Activated CD4-positive, alpha-beta T cell treated with anti-CD3 and anti-CD28 coated beads for 36 hours (primary cell): ENCODE results near the gene NINJ1. TPM values are rescaled to one million over a fixed set of nuclear protein-coding genes. Genes with fewer than 3 reads are reported as not detected.

Experiments
- ATAC-seq: fragments of 200-7000 bp; cut with Tn5 transposase; one replicate; pipeline ENCODE4 v1.10.0; 2021; ENCODE audit warnings: mild to moderate bottlenecking, moderate library complexity
- CTCF ChIA-PET: fragments of 350-600 bp; sonication (Branson Sonifier 250); formaldehyde crosslinking; loops from one replicate; lab custom pipeline; 2021; ENCODE audit warnings: antibody characterized with exemption; lab: Charles Lee
- POLR2A ChIA-PET: fragments of 350-600 bp; sonication (Branson Sonifier 250); formaldehyde crosslinking; loops from one replicate; lab custom pipeline; 2021; ENCODE audit warnings: antibody characterized with exemption, inconsistent platforms; lab: Charles Lee
- DNase-seq: peaks from one replicate; pipeline ENCODE4 v3.0.0-alpha.2; 2020
- H3K27ac Mint-ChIP-seq: one replicate; pipeline ENCODE4 v1.8.0; 2021; ENCODE audit warnings: mixed read lengths
- H3K27me3 Mint-ChIP-seq: one replicate; pipeline ENCODE4 v1.8.0; 2021; ENCODE audit warnings: mixed read lengths
- H3K36me3 Mint-ChIP-seq: one replicate; pipeline ENCODE4 v1.8.0; 2021; ENCODE audit warnings: low read depth, mixed read lengths
- H3K4me1 Mint-ChIP-seq: one replicate; pipeline ENCODE4 v1.8.0; 2021; ENCODE audit warnings: mixed read lengths
- H3K4me3 Mint-ChIP-seq: one replicate; pipeline ENCODE4 v1.8.0; 2021; ENCODE audit warnings: mild to moderate bottlenecking, moderate library complexity, mixed read lengths
- H3K9me3 Mint-ChIP-seq: one replicate; pipeline ENCODE4 v1.8.0; 2021; ENCODE audit warnings: low read depth, mixed read lengths
- intact Hi-C, 2 experiments: fragments of 100-400 bp; cut with DNase I in 1 of 2; cut with micrococcal nuclease in 1 of 2; formaldehyde crosslinking; loops; one replicate each; pipeline versions ENCODE4 v1.14.2 to v1.15.1; 2022 to 2024; cut with DNase I, micrococcal nuclease
- total RNA-seq, 2 experiments: library from RNA; stranded (reverse); gene quantifications; one replicate each; pipeline ENCODE4 v1.2.3, GENCODE V29; 2021

Gene NINJ1
- total RNA-seq, 2 experiments from 2014 or later = 77.4 to 108 TPM

GRCh38 chr9:93093127-93093876, 40.7 kb downstream of the NINJ1 start:
- H3K9me3 Mint-ChIP-seq = peaks cover 11% of the 10 kb centered on the region
- peaks cover 80% of the 10 kb centered on the region for H3K4me1 Mint-ChIP-seq
- H3K36me3 Mint-ChIP-seq = peaks cover 32% of the 10 kb centered on the region
- ChIA-PET POLR2A (no interaction called here), CTCF (interaction anchor here (0.8 to 0.9 kb wide), 2 partner anchors 32 to 35 kb away, joined by 3 read pairs; no protein-coding TSS in a partner anchor)
- H3K27me3 Mint-ChIP-seq = no peaks in the 10 kb centered on the region
- intact Hi-C loops = loop anchor here (10.0 kb wide), 2 partner anchors 329 to 799 kb away; partner anchors contain the start of genes BICD2 (in 1 of the 2) and IARS1 (in 1 of the 2)
- H3K27ac Mint-ChIP-seq = peak overlapping the region; percentile 98
- ATAC-seq (no peak), DNase-seq (peak; percentile 45)
- peak overlapping the region; percentile 30 for H3K4me3 Mint-ChIP-seq

GRCh38 chr9:93092251-93092991, 41.6 kb downstream of the NINJ1 start:
- Mint-ChIP-seq H3K36me3 (peaks cover 32% of the 10 kb centered on the region), H3K4me3 (peak overlapping the region; percentile 32), H3K4me1 (peaks cover 71% of the 10 kb centered on the region), H3K27ac (peak overlapping the region; percentile 98), H3K9me3 (peaks cover 11% of the 10 kb centered on the region), H3K27me3 (no peaks in the 10 kb centered on the region)
- ChIA-PET POLR2A (interaction anchor here (0.6 to 1.8 kb wide), 5 partner anchors 10 to 86 kb away, joined by 3 to 11 read pairs (median 7); no protein-coding TSS in a partner anchor), CTCF (interaction anchor here (0.6 to 1.8 kb wide), 6 partner anchors 16 to 66 kb away, joined by 3 to 6 read pairs (median 3); no protein-coding TSS in a partner anchor)
- DNase-seq = no peak
- no peak for ATAC-seq
- intact Hi-C loops = loop anchor here (10.0 kb wide), 2 partner anchors 328 to 798 kb away; partner anchors contain the start of genes BICD2 (in 1 of the 2) and IARS1 (in 1 of the 2)

- DNase-seq (peak; percentile 90), ATAC-seq (peak; percentile 42)
- Mint-ChIP-seq H3K4me3 (peak overlapping the region; percentile 32), H3K27me3 (no peaks in the 10 kb centered on the region), H3K27ac (peak overlapping the region; percentile 98), H3K4me1 (peaks cover 70% of the 10 kb centered on the region), H3K9me3 (peaks cover 11% of the 10 kb centered on the region), H3K36me3 (peaks cover 36% of the 10 kb centered on the region)
- ChIA-PET POLR2A (interaction anchor here (0.6 to 1.8 kb wide), 6 partner anchors 9 to 87 kb away, joined by 3 to 11 read pairs (median 5); partner anchors contain the start of gene NINJ1), CTCF (interaction anchor here (0.6 to 1.8 kb wide), 6 partner anchors 17 to 148 kb away, joined by 3 to 6 read pairs (median 3); no protein-coding TSS in a partner anchor)
- intact Hi-C loops = loop anchor here (1.0 to 10.0 kb wide), 5 partner anchors 27 to 797 kb away; partner anchors contain the start of genes BICD2 (in 1 of the 2) and IARS1 (in 1 of the 2)
Measured at GRCh38 chr9:93091453-93092081, 42.5 kb downstream of the NINJ1 start.

- Mint-ChIP-seq H3K4me3 (no peak overlapping the region), H3K27ac (peak overlapping the region; percentile 98), H3K9me3 (peaks cover 11% of the 10 kb centered on the region), H3K27me3 (no peaks in the 10 kb centered on the region), H3K36me3 (peaks cover 38% of the 10 kb centered on the region), H3K4me1 (peaks cover 72% of the 10 kb centered on the region)
- ChIA-PET CTCF (interaction anchor here (0.7 to 1.8 kb wide), 4 partner anchors 17 to 35 kb away, joined by 3 to 6 read pairs (median 4); no protein-coding TSS in a partner anchor), POLR2A (interaction anchor here (1.3 to 1.8 kb wide), 4 partner anchors 8 to 60 kb away, joined by 3 to 11 read pairs (median 8); no protein-coding TSS in a partner anchor)
- DNase-seq = no peak
- intact Hi-C loops = loop anchor here (1.0 to 10.0 kb wide), 5 partner anchors 27 to 796 kb away; partner anchors contain the start of genes BICD2 (in 1 of the 2) and IARS1 (in 1 of the 2)
- no peak for ATAC-seq
Measured at GRCh38 chr9:93091056-93091452, 43.0 kb downstream of the NINJ1 start.

- H3K4me3 Mint-ChIP-seq = no peak overlapping the region
- peak overlapping the region; percentile 72 for H3K27ac Mint-ChIP-seq
- intact Hi-C loops = loop anchor here (2.0 to 10.0 kb wide), 3 partner anchors 123 to 795 kb away; partner anchors contain the start of genes BICD2 (in 1 of the 2) and IARS1 (in 1 of the 2)
- H3K27me3 Mint-ChIP-seq = no peaks in the 10 kb centered on the region
- DNase-seq = no peak
- ChIA-PET POLR2A (no interaction called here), CTCF (interaction anchor here (0.9 kb wide), 1 partner anchor 53 kb away, joined by 3 read pairs; no protein-coding TSS in a partner anchor)
- peaks cover 46% of the 10 kb centered on the region for H3K36me3 Mint-ChIP-seq
- ATAC-seq = no peak
- peaks cover 73% of the 10 kb centered on the region for H3K4me1 Mint-ChIP-seq
- H3K9me3 Mint-ChIP-seq = peaks cover 11% of the 10 kb centered on the region
Measured at GRCh38 chr9:93090091-93090655, 43.9 kb downstream of the NINJ1 start.

- ATAC-seq (no peak), DNase-seq (no peak)
- no peak overlapping the region for H3K4me3 Mint-ChIP-seq
- H3K9me3 Mint-ChIP-seq = peaks cover 11% of the 10 kb centered on the region
- peak overlapping the region; percentile 72 for H3K27ac Mint-ChIP-seq
- ChIA-PET POLR2A (no interaction called here), CTCF (interaction anchor here (0.6 to 1.1 kb wide), 4 partner anchors 16 to 413 kb away, joined by 3 read pairs; no protein-coding TSS in a partner anchor)
- intact Hi-C loops = no loop called here
- H3K4me1 Mint-ChIP-seq = peaks cover 68% of the 10 kb centered on the region
- H3K27me3 Mint-ChIP-seq = no peaks in the 10 kb centered on the region
- H3K36me3 Mint-ChIP-seq = peaks cover 49% of the 10 kb centered on the region
Measured at GRCh38 chr9:93089481-93089991, 44.5 kb downstream of the NINJ1 start.

GRCh38 chr9:93089024-93089423, 45.0 kb downstream of the NINJ1 start:
- H3K4me1 Mint-ChIP-seq = peaks cover 63% of the 10 kb centered on the region
- ChIA-PET POLR2A (no interaction called here), CTCF (interaction anchor here (0.6 to 1.9 kb wide), 5 partner anchors 15 to 412 kb away, joined by 3 to 7 read pairs (median 3); no protein-coding TSS in a partner anchor)
- peaks cover 55% of the 10 kb centered on the region for H3K36me3 Mint-ChIP-seq
- intact Hi-C loops = no loop called here
- no peak for ATAC-seq
- H3K9me3 Mint-ChIP-seq = peaks cover 11% of the 10 kb centered on the region
- H3K27ac Mint-ChIP-seq = peak overlapping the region; percentile 22
- DNase-seq = no peak
- H3K27me3 Mint-ChIP-seq = no peaks in the 10 kb centered on the region
- H3K4me3 Mint-ChIP-seq = no peak overlapping the region

GRCh38 chr9:93088656-93089015, 45.4 kb downstream of the NINJ1 start:
- Mint-ChIP-seq H3K36me3 (peaks cover 58% of the 10 kb centered on the region), H3K27me3 (no peaks in the 10 kb centered on the region), H3K4me1 (peaks cover 63% of the 10 kb centered on the region), H3K4me3 (no peak overlapping the region), H3K9me3 (peaks cover 11% of the 10 kb centered on the region), H3K27ac (peak overlapping the region; percentile 22)
- POLR2A ChIA-PET = no interaction called here
- DNase-seq = no peak
- CTCF ChIA-PET = interaction anchor here (1.1 to 1.9 kb wide), 3 partner anchors 15 to 107 kb away, joined by 3 to 7 read pairs (median 5); no protein-coding TSS in a partner anchor
- intact Hi-C loops = no loop called here
- ATAC-seq = no peak

GRCh38 chr9:93087971-93088655, 45.9 kb downstream of the NINJ1 start:
- peak overlapping the region; percentile 47 for H3K27ac Mint-ChIP-seq
- no peak for DNase-seq
- intact Hi-C loops = no loop called here
- ChIA-PET POLR2A (no interaction called here), CTCF (interaction anchor here (0.6 to 1.9 kb wide), 3 partner anchors 23 to 106 kb away, joined by 3 to 7 read pairs (median 5); no protein-coding TSS in a partner anchor)
- no peak overlapping the region for H3K4me3 Mint-ChIP-seq
- H3K27me3 Mint-ChIP-seq = no peaks in the 10 kb centered on the region
- no peak for ATAC-seq
- H3K36me3 Mint-ChIP-seq = peaks cover 61% of the 10 kb centered on the region
- peaks cover 11% of the 10 kb centered on the region for H3K9me3 Mint-ChIP-seq
- peaks cover 62% of the 10 kb centered on the region for H3K4me1 Mint-ChIP-seq
